RWPE2 (cell line): Measurements from ENCODE around the gene DUSP23.

ENCODE experiments used
- ATAC-seq: fragments of 200-7000 bp; cut with Tn5 transposase; 3 replicates; pipeline ENCODE4 v1.9.1; 2021; ENCODE audit warnings: low read depth
- DNase-seq: peaks from one replicate; pipeline ENCODE4 v3.0.0-alpha.2; 2020; ENCODE audit warnings: low spot score
- H3K27ac ChIP-seq: fragments of 450-650 bp; 2 replicates; pipeline ENCODE4 v1.5.1; 2017; ENCODE audit warnings: mild to moderate bottlenecking; ENCODE audit not compliant: poor library complexity, severe bottlenecking
- H3K27me3 ChIP-seq: fragments of 250-450 bp; sonication (Bioruptor Pico); 2 replicates; pipeline ENCODE4 v1.5.1; 2021; ENCODE audit warnings: mild to moderate bottlenecking, moderate library complexity; ENCODE audit not compliant: insufficient read depth, poor library complexity, severe bottlenecking
- H3K36me3 ChIP-seq: fragments of 250-450 bp; sonication (Bioruptor Pico); 2 replicates; pipeline ENCODE4 v1.5.1; 2020; ENCODE audit warnings: low read depth, mild to moderate bottlenecking, moderate library complexity
- H3K4me1 ChIP-seq: fragments of 250-450 bp; sonication (Bioruptor Pico); 2 replicates; pipeline ENCODE4 v1.5.1; 2021; ENCODE audit warnings: mild to moderate bottlenecking, moderate library complexity; ENCODE audit not compliant: insufficient read depth, poor library complexity, severe bottlenecking
- H3K4me3 ChIP-seq: fragments of 250-450 bp; sonication (Bioruptor Pico); 2 replicates; pipeline ENCODE4 v1.5.1; 2021; ENCODE audit warnings: mild to moderate bottlenecking, moderate library complexity; ENCODE audit not compliant: severe bottlenecking
- H3K9me3 ChIP-seq: fragments of 250-450 bp; sonication (Bioruptor Pico); 2 replicates; pipeline ENCODE4 v1.5.1; 2021; ENCODE audit warnings: mild to moderate bottlenecking, moderate library complexity; ENCODE audit not compliant: severe bottlenecking
- CTCF ChIP-seq: fragments of 450-650 bp; IDR thresholded peaks from one replicate; pipeline ENCODE4 v1.5.1; 2017; ENCODE audit warnings: mild to moderate bottlenecking, moderate library complexity; ENCODE audit not compliant: poor library complexity, severe bottlenecking

The DUSP23 gene

DNA sequence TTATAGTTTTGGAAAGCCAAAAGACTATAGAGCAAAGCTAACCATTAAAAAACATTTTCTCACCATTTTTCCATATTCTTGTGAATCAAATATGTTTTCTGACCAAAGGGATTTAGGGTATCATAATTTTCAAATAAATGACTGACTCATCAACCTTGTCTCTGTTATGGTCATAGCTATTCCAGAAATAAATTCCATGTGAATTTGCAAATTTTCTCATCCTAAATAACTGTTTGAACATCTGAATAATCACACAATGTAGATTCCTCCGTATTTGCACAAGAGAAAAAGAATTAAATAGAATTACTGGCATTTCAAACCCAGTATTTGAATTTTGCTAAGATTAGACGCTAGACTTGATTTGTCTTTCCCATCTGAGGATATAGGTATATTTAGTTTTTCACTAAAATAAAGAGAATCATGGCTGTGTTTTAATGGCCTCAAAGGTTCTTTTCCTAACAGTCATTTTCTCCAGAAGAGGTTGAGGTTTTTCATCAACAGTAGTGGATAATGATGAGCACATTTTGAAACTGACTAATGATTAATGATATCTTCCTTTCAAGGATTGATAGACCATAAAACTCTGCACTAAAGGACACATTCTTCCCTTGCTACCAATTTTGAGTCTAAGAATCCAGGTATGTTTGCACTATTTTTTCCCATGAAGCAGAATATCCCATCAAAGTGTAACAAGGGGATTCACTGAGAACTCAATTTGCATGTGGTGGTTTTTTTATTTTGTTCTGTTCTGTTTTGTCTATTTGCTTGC lies 9.5 kb upstream of the DUSP23 start:
- TF ChIP-seq CTCF: no peak
- Histone ChIP-seq H3K36me3 (no peaks in the 10 kb centered on the region), H3K4me1 (no peaks in the 10 kb centered on the region), H3K27me3 (no peaks in the 10 kb centered on the region), H3K9me3 (no peaks in the 10 kb centered on the region), H3K4me3 (no peak overlapping the region), H3K27ac (no peak overlapping the region)
- DNase-seq (no peak), ATAC-seq (no peak)

- no peak overlapping the region for H3K27ac ChIP-seq
- H3K36me3 ChIP-seq: no peaks in the 10 kb centered on the region
- peaks cover 7% of the 10 kb centered on the region for H3K4me1 ChIP-seq
- no peak for ATAC-seq
- TF ChIP-seq CTCF: no peak
- no peak overlapping the region for H3K4me3 ChIP-seq
- no peak for DNase-seq
- no peaks in the 10 kb centered on the region for H3K9me3 ChIP-seq
- H3K27me3 ChIP-seq: no peaks in the 10 kb centered on the region
Measured at GRCh38 chr1:159774465-159774864, 6.3 kb upstream of the DUSP23 start.

DNA sequence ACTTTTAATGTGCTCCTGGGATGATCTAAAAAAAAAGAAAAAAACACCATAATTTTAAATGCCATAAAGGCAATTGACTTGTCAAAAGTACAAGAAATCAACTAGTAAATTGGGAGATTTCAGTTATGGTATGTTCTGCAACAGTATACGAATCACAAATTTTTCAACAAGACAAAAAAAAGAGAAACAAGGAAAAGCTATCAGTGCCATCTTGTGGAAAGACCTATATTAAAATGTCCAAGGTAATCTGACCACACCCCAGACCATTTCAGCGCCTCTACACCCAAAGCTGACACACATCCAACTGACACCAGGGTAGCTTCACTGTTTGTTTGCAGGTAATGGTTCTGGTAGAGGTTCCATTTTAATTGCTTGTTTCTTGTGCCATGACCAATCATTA lies 5.0 kb upstream of the DUSP23 start:
- no peak for DNase-seq
- peaks cover 16% of the 10 kb centered on the region for H3K4me1 ChIP-seq
- no peak for ATAC-seq

DNA sequence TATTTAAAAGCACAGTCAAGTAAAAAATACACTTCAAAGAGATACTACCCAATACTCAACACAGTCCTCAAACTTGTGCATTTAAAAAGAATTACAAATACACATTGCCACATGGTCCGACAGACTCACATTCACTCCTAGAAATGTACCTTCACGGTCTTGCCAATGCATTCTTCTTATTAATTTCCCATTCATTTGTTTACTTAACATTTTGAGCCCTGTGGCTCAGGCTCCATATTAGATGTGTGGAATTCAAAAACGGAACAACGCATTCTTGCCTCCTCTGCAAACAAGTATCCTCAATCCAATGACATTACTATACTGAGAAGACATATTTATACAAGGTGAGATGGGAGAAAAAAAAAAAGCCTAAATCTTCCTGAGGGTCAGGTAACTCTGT lies 2.5 kb upstream of the DUSP23 start:
- peak overlapping the region; percentile 85 for H3K27ac ChIP-seq
- 0 out of 2 replicates have a peak, but pooled peaks cover 3% of the 10 kb centered on the region for H3K36me3 ChIP-seq
- DNase-seq (no peak), ATAC-seq (no peak)
- peaks cover 16% of the 10 kb centered on the region for H3K4me1 ChIP-seq
- H3K9me3 ChIP-seq: no peaks in the 10 kb centered on the region
- no peaks in the 10 kb centered on the region for H3K27me3 ChIP-seq
- no peak for TF ChIP-seq CTCF
- H3K4me3 ChIP-seq: no peak overlapping the region

More for the DNA sequence above, 5.0 kb upstream of the DUSP23 start:
- Histone ChIP-seq H3K27me3 (no peaks in the 10 kb centered on the region), H3K36me3 (no peaks in the 10 kb centered on the region), H3K9me3 (no peaks in the 10 kb centered on the region), H3K4me3 (no peak overlapping the region), H3K27ac (no peak overlapping the region)
- TF ChIP-seq CTCF: peak; percentile 66

DNA sequence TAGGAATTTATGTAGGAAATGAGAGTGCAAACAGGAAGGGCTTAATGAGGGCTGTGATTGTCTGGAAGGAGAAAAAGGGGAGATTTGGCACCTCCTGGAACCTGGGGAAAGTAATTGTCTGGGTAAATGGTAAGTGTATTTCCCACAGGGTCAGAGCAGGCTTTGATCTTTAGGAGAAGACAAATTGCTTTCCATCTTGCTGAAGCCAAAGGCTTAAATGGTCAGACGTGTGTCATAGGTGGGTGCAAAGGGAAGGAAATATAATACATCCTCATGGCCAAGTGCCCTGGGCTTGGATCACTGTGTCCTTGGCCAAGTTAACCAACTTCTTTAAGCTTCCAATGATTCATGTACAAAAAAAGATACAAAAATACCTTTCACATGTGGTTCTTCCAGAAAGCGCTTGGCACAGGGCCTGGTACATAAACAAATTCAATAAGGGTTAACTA lies 1.3 kb upstream of the DUSP23 start:
- ATAC-seq (peak; percentile 26), DNase-seq (peak; percentile 72)
- peaks cover 16% of the 10 kb centered on the region for H3K4me1 ChIP-seq
- H3K9me3 ChIP-seq: no peaks in the 10 kb centered on the region
- H3K4me3 ChIP-seq: no peak overlapping the region
- 0 out of 2 replicates have a peak, but pooled peaks cover 3% of the 10 kb centered on the region for H3K36me3 ChIP-seq
- no peaks in the 10 kb centered on the region for H3K27me3 ChIP-seq
- peak overlapping the region; percentile 85 for H3K27ac ChIP-seq
- no peak for TF ChIP-seq CTCF
